IPS-11a (cell line): Measurements from ENCODE around the gene TDRD9.

Experiments
- H3K4me3 ChIP-seq: one replicate; pipeline ENCODE4 v1.5.1; 2013; ENCODE audit warnings: low read depth, low read length, control low read depth

Gene TDRD9

DNA sequence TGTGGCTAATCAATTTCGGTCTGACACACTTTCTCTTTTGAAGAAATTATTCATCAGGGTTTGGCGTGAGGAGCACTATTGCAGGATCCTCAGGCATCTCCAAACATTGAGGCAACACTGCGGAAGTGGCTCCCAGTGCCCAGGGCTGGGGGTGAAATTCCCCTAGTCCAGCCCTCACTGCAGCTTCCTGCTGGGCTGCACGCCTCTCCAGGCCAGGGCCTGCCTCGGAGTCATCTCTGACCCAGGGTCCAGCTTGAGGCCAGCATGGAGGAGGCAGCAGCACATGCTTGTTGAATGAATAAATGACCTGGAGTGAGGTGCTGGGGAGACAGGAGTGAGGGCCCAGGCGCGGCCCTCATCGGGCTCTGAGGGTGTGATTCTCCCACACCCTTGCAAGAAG is 36.0 kb upstream of the TDRD9 start:
- no peak overlapping the region for H3K4me3 ChIP-seq

- H3K4me3 ChIP-seq = no peak overlapping the region
Observed at GRCh38 chr14:103894034-103894722, 34.1 kb upstream of the TDRD9 start.

GRCh38 chr14:103894723-103895059 is 33.6 kb upstream of the TDRD9 start:
- no peak overlapping the region for H3K4me3 ChIP-seq

GRCh38 chr14:103896578-103896977 is 31.7 kb upstream of the TDRD9 start:
- no peak overlapping the region for H3K4me3 ChIP-seq

DNA sequence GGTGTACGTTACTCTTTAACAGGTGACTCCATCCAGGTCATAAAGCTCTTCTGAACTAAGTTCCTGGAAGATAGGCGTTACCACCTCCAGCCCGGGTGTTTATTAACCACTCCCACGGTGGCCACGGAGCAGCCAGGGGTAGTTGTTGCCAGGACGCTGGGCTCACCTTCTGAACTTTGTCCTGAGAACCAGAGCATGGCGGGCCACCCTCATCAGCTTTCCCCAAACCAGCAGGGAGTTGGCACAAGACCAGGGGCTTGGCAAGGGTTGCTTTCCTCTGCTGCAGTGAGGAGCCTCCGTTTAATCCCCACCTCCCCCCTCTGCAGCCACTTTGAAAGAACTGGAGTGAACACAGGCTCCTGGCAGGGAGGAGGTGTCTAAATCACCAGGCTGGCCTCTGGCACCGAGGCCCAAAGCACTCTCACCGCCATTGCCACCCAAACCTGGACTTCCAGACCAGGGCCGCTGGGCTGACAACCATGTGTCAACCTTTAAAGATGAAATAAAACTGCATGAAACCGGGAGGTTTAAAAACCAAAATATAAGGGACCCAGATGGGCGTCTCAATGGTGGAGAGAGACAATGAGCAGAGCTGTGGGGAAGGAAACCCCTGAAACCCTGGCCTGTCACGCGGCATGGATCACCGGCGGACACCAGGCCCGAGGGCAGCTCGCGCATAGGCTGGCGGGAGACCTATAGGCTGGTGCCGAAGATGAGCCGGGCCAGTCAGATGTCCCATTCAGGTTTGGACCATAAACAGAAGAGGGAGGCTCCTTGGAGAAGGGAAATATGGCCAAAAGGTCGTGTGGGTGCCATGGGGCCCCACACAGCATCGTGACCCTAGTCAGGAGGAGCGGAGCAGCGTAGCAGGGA is 30.9 kb upstream of the TDRD9 start:
- H3K4me3 ChIP-seq = no peak overlapping the region

DNA sequence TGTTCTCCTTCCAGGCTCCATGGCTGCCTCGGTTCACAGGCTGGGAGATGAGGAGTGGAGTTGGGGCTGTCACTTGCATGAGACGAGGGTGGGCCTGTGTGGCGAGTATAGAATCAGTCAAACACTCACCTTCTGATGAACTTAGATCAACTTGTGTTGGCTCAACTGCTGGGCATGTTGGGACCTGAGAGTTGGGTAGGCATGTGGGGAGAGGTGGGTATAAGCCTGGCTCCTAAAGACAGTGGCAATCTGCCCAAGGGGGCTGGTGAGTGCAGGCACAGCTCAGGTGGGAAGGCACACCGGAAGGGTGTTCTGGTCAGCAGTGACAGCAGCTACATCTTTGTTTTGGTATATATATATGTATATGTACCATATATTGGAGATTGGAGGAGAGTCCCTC is 30.1 kb upstream of the TDRD9 start:
- H3K4me3 ChIP-seq = no peak overlapping the region

GRCh38 chr14:103898711-103899110 is 29.5 kb upstream of the TDRD9 start:
- no peak overlapping the region for H3K4me3 ChIP-seq

- H3K4me3 ChIP-seq = no peak overlapping the region
Observed at GRCh38 chr14:103899316-103899715, 28.9 kb upstream of the TDRD9 start.

DNA sequence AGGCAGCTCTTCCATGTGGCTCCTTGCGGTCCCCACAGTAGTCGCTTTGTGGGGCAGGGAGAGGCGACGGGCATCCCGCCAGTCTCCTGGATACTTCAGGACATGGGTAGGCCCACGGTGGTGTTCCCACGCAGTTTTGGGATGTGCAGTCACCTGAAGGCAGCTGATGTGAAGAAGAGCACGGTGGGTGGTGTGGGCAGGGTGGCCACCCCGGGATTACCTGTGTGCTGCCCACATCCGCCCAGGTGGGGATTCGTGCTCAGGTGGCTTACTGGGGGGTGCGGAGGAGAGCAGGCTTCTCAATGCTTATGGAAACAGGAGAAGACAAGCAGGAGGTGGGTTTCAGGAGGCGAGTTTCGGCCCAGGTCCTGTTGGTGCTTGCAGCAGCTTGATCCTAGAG is 28.4 kb upstream of the TDRD9 start:
- no peak overlapping the region for H3K4me3 ChIP-seq

- no peak overlapping the region for H3K4me3 ChIP-seq
Observed at GRCh38 chr14:103904493-103905107, 23.7 kb upstream of the TDRD9 start.

- no peak overlapping the region for H3K4me3 ChIP-seq
Observed at GRCh38 chr14:103905842-103906456, 22.3 kb upstream of the TDRD9 start.

DNA sequence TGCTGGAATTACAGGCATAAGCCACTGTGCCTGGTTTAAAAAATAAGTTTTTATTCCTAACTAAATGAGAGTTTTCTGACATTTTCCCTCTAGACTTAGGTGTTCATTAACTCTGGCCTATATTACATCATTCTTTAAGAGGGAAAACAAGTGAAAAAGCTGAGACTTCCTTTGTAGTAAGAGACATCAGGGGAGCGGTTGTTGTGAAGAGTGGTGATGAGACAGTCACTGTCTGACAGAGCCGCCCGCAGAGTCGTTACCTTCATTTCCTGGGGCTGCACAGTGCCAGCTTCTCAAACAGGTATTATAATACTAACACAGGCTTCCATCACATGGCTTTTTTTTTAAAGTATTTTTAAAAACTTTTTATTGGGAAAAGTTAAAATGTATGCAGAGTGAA is 19.7 kb upstream of the TDRD9 start:
- no peak overlapping the region for H3K4me3 ChIP-seq

DNA sequence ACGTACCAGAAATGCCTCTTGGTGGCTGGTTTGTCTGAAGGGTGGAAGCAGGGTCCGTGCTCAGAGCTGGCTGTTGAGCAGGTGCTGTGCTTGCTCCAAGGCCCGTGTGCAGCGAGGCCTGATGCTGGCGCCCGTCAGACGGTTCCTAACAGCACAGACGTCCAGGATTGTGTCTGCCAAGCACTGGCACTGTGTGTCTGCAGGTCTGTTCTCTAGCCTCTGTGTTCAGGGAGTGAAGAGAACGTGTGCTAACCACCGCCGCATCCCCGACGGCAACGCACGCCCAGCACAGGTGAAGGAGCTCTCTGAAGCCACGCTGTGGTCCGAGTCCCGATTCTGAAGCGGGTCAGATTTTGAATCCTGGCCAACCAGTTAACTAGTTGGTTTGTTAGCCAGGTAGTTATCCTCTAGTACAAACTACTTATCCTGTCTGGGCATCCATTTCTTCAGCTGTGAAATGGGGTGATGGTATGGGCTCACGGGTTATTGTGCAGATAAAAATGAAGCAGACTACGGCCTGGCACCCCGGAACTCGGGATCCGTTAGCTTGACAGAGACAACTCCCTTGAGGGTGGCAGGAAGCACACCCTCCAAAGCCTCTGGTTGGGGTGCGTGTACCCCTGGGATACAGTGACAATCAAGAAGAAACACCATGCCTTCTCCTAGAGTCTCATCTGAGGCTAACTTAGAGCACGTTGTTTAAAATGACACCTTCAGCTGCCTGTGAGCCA is 18.6 kb upstream of the TDRD9 start:
- no peak overlapping the region for H3K4me3 ChIP-seq

DNA sequence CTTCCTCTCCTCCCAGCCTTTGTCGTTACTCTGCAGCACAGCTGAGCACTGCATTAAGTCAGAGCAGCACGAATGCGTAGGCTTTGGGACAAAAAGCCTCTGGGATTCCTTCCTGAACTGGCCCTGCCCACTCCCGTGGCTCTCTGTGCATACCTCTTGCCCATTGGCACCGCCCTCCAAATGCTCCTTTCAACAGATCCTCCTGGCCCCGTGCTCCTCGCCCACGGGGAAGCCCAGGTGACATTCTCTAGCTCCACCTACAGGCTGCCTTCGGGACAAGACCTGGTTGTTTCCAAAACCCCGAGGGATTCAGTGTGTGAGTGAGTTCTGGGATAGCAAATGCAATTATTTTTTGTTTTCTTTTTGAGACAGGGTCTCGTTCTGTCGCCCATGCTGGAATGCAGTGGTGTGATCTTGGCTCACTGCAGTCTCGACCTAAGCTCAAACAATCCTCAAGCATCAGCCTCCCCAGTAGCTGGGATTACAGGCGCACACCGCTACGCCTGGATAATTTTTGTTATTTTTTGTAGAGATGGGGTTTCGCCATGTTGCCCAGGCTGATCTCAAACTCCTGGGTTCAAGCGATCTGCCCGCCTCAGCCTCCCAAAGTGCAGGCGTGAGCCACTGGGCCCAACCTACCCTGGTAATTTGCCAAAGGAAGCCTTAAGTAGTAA is 17.9 kb upstream of the TDRD9 start:
- no peak overlapping the region for H3K4me3 ChIP-seq

DNA sequence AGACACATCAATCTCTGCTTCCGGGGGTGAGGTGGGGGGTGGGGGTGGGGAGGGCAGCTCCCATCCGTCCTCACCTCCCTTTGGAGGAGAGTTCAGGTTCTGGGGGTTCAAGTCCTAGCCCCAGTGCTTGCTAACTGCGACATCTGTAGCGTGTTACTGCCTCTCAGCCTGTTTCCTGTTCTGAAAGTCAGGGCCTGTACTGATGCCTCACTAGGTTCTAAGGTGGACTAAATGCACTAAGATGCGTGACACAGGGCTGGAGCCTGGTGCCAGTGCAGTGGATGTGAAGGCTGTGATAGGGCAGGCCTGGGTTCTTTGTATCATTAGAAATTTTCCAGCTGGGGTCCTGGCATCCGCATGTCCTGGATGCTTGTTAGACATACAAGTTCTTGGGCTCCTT is 17.3 kb upstream of the TDRD9 start:
- H3K4me3 ChIP-seq = no peak overlapping the region

DNA sequence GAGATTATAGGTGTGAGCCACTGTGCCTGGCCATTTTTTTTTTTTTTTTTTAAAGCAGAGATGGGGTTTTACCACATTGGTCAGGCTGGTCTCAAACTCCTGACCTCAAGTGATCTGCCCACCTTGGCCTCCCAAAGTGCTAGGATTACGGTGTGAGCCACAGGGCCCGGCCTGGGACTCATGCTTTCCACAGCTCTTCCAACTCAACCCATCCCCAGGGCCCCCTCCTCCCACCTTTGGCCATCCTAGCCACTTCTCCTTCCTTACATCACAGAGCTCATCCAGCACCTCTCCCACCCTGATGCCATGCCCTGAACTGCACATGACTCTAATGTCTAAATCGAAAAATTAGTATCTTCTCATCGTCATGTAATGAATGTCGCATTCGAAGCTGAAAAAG is 12.6 kb upstream of the TDRD9 start:
- H3K4me3 ChIP-seq = no peak overlapping the region

GRCh38 chr14:103916636-103917262 is 11.5 kb upstream of the TDRD9 start:
- H3K4me3 ChIP-seq = no peak overlapping the region

DNA sequence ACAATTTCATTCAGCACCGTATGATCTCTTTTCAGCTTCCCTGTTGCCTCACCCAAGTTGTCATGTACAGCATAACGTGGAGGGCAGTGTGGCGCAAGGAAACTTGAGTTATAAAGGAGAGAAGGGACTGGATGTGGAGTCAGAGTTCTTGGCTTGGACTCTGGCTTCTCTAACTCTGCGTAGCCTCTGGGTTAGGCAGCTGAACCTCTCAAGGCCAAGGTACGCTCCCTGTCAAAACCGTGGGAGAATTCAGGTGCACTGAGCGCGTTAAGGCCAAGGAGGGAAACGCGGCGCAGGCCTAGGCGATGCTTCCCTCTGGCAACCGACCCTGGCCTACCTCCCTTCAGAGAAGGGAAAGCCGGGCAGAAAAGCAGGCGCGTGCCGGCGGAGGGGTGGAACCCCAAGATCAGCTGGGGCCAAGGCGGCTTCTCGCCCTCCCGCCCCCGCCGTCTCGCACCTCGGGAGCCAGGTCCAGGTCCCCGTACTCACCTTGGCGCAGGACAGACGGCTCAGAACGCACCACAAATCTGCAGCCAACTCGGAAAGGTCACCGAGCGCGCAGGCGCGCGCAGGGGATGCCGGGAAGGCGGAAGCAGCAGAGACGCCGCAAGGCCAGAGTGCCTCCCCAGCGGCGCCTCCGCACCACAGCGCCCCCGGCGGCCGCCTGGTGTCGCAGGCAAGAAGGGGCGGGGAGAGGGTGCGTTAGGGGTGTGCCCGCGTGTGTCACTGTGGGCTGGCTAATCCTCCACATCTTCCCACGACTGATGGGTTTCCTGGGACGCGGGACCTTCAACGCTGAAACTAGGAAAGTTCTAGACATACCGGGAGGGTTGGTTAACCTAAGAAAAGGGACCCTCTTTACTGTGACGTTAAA is 7.0 kb upstream of the TDRD9 start:
- H3K4me3 ChIP-seq = peak overlapping the region; percentile 87

GRCh38 chr14:103921855-103922200 is 6.4 kb upstream of the TDRD9 start:
- peak overlapping the region; percentile 87 for H3K4me3 ChIP-seq
